Measurements from ENCODE around the gene CDKN2A.

DNA sequence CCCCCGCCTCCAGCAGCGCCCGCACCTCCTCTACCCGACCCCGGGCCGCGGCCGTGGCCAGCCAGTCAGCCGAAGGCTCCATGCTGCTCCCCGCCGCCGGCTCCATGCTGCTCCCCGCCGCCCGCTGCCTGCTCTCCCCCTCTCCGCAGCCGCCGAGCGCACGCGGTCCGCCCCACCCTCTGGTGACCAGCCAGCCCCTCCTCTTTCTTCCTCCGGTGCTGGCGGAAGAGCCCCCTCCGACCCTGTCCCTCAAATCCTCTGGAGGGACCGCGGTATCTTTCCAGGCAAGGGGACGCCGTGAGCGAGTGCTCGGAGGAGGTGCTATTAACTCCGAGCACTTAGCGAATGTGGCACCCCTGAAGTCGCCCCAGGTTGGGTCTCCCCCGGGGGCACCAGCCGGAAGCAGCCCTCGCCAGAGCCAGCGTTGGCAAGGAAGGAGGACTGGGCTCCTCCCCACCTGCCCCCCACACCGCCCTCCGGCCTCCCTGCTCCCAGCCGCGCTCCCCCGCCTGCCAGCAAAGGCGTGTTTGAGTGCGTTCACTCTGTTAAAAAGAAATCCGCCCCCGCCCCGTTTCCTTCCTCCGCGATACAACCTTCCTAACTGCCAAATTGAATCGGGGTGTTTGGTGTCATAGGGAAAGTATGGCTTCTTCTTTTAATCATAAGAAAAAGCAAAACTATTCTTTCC is 19.3 kb downstream of the CDKN2A start:
- TF ChIP-seq CTCF (IDR thresholded peaks at IDR 0.05; ENCODE audit: borderline replicate concordance, extremely low read depth, low read length, poor library complexity, severe bottlenecking) (no peak), EZH2 (IDR thresholded peaks at IDR 0.05; ENCODE audit: borderline replicate concordance, low read depth, low read length, severe bottlenecking) (no peak)

Measured in DND-41 (cell line).